Retinal pigment epithelial cell (primary cell): Measurements from ENCODE around the gene BORCS8.

Experiments
- DNase-seq: peaks from one replicate; pipeline ENCODE4 v3.0.0-alpha.2; 2010; ENCODE audit warnings: low read depth
- H3K4me3 ChIP-seq: 2 replicates; pipeline ENCODE4 v1.5.1; 2011; ENCODE audit warnings: mild to moderate bottlenecking, low read length, control low read depth, moderate library complexity
- TF ChIP-seq, protein P1 (sequence below): conservative IDR thresholded peaks from 2 replicates; pipeline ENCODE4 v1.5.1; 2011; ENCODE audit warnings: low read depth, low read length, control low read depth, inconsistent platforms

The BORCS8 gene

DNA sequence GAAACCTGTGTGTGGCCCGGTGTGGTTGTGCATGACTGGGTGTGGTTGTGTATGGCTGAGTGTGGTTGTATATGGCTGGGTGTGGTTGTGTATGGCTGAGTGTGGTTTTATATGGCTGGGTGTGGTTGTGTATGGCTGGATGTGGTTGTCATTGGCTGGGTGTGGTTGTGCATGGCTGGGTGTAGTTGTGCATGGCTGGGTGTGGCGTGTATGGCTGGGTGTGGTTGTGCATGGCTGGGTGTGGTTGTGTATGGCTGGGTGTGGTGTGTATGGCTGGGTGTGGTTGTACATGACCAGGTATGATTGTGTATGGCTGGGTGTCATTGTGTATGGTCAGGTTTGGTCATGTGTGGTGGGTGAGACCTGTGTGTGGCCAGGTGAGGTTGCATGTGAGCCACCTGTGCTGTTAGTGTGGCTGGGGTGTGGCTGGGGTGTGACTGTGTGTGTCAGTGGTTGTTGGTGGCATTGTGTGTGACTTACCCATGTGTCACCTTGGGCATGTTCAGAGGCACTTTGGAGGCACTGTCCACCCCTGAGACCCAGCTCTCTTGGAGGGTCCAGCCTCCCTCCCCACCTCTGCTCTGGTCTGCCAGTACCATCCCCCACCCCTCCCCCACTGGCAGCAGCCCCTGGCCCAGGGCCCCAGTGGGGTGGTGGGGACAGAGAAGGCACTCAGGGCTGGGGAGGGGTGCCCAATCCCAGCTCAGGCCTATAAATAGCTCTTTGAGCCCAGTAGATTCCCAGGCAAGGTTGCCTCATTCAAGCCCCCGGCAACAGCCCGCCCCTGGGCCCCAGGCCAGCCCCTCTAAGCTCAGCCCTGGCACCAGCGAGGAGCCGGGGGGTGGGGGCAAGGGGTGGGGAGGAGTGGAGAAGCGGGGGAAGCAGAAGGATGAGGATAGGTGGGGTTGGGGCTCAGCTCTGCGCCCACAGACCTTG, 16.0 kb upstream of the BORCS8 start:
- DNase-seq = no peak
- TF ChIP-seq, protein P1, sequence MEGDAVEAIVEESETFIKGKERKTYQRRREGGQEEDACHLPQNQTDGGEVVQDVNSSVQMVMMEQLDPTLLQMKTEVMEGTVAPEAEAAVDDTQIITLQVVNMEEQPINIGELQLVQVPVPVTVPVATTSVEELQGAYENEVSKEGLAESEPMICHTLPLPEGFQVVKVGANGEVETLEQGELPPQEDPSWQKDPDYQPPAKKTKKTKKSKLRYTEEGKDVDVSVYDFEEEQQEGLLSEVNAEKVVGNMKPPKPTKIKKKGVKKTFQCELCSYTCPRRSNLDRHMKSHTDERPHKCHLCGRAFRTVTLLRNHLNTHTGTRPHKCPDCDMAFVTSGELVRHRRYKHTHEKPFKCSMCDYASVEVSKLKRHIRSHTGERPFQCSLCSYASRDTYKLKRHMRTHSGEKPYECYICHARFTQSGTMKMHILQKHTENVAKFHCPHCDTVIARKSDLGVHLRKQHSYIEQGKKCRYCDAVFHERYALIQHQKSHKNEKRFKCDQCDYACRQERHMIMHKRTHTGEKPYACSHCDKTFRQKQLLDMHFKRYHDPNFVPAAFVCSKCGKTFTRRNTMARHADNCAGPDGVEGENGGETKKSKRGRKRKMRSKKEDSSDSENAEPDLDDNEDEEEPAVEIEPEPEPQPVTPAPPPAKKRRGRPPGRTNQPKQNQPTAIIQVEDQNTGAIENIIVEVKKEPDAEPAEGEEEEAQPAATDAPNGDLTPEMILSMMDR = no peak
- no peak overlapping the region for H3K4me3 ChIP-seq

DNA sequence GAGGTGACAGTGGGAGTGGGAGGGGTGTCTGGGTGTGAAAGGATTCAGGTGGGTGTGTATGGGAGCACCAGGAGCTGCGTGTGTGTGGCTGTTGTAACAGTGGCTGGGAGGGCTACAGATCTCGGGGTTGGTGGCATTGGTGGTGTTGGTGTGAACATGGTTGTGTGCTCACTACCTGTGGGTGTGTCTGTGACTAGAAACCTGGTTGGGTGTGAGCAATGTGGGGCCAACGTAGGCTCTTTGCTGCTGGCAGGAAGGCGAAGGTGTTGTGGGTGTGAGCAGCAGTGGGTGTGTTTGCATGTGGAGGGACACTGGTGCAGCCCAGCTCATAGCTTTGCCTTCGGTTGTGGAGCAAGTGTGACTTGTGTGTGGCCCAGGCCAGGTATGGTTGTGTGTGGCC, 15.0 kb upstream of the BORCS8 start:
- DNase-seq = no peak
- H3K4me3 ChIP-seq = no peak overlapping the region
- TF ChIP-seq, protein P1 = no peak

- TF ChIP-seq, protein P1 = no peak
- DNase-seq = no peak
Measured at GRCh38 chr19:19205416-19206410, 13.8 kb upstream of the BORCS8 start.

DNA sequence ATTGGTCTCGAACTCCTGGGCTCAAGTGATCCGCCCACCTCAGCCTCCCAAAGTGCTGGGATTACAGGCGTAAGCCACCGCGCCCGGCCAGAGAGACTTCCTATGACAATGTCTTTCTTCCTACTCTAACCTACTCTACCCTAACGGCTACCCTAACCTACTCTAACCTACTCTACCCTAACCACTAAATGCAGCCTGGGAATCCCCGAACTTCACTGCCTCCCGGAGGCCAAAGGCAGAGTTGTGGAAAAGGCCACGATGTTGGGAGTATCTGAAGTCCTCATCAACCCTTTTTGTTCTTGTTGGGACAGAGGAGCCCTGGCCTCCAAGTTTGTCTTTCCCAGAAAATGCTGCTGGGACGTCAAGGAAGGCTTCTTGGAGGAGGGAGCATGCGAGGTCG, 12.2 kb upstream of the BORCS8 start:
- no peak overlapping the region for H3K4me3 ChIP-seq
- TF ChIP-seq, protein P1 = no peak
- no peak for DNase-seq

More at GRCh38 chr19:19205416-19206410, 13.8 kb upstream of the BORCS8 start:
- H3K4me3 ChIP-seq = no peak overlapping the region

- DNase-seq = no peak
- TF ChIP-seq, protein P1 = no peak
- H3K4me3 ChIP-seq = peak within 1 kb of the TSS; percentile 74
Measured at GRCh38 chr19:19203012-19203856, 11.3 kb upstream of the BORCS8 start, which contains the start of gene NR2C2AP. NR2C2AP (minus strand) TSS chr19:19203414; CDS start chr19:19203060, 354 bp downstream.

DNA sequence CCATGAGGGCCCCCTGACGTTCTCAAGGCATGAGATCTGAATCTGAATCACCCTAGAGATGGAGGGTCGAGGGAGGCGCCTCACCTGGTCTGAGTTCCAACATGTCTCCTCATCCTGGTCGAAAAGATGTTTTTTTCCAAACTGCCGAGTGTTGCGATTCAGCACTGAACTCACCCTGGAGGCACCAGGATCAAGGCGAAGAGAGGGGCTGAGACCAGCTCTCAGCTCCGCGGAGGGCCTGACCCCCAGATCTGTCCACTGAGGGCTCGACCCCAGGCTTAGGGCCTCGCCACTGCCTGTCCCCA, 10.7 kb upstream of the BORCS8 start:
- TF ChIP-seq, protein P1 = no peak
- H3K4me3 ChIP-seq = peak overlapping the region; percentile 74
- DNase-seq = no peak
